Measurements from ENCODE around the gene ING5.

DNA sequence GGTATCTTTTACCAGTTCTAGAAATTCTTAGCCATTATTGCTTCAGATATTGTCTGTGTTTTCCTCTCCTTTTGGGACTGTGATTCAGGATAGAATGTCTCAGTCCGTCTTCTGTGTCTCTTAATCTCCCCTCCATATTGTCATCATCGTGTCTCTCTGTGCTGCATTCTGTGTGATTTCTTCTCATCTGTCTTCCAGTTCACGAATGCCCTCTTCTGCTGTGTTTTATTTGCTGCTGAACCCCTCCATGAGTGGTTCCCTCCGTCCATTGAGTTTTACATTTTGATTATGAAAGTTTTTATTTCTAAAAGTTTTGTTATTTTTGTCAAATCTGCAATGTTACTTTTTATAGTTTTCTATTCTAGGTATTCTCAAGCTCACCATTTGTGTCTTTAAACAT is 44.2 kb downstream of the ING5 start:
- TF ChIP-seq, protein P1, sequence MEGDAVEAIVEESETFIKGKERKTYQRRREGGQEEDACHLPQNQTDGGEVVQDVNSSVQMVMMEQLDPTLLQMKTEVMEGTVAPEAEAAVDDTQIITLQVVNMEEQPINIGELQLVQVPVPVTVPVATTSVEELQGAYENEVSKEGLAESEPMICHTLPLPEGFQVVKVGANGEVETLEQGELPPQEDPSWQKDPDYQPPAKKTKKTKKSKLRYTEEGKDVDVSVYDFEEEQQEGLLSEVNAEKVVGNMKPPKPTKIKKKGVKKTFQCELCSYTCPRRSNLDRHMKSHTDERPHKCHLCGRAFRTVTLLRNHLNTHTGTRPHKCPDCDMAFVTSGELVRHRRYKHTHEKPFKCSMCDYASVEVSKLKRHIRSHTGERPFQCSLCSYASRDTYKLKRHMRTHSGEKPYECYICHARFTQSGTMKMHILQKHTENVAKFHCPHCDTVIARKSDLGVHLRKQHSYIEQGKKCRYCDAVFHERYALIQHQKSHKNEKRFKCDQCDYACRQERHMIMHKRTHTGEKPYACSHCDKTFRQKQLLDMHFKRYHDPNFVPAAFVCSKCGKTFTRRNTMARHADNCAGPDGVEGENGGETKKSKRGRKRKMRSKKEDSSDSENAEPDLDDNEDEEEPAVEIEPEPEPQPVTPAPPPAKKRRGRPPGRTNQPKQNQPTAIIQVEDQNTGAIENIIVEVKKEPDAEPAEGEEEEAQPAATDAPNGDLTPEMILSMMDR (IDR thresholded peaks at IDR 0.05): no peak
- no peak for TF ChIP-seq POLR2AphosphoS5 (IDR thresholded peaks at IDR 0.05)
- TF ChIP-seq EP300 (IDR thresholded peaks at IDR 0.05): no peak
- TF ChIP-seq POLR2A (IDR thresholded peaks at IDR 0.05): no peak
